KOPT-K1 (cell line): Measurements from ENCODE around the gene UACA.
A peak's percentile ranks its signal among the peaks of the same experiment; 100 is the strongest.
"Not testable (repeated sequence)": the region's sequence is repeated elsewhere in the genome, so short reads cannot be mapped to it uniquely, and the experiment has no call there.

ENCODE experiments used
- H3K27ac ChIP-seq: fragments of 200-600 bp; sonication (generic); 2 replicates; pipeline ENCODE4 v1.5.1; 2016; ENCODE audit warnings: antibody characterized with exemption, mild to moderate bottlenecking, low read depth, low read length; ENCODE audit not compliant: poor library complexity, severe bottlenecking
- H3K36me3 ChIP-seq: fragments of 200-600 bp; sonication (generic); 2 replicates; pipeline ENCODE4 v1.5.1; 2017; ENCODE audit warnings: antibody characterized with exemption, mild to moderate bottlenecking, low read length, moderate library complexity; ENCODE audit not compliant: insufficient read depth
- H3K9me3 ChIP-seq: fragments of 200-600 bp; sonication (generic); 2 replicates; pipeline ENCODE4 v1.5.1; 2017; ENCODE audit warnings: antibody characterized with exemption, low read length, mild to moderate bottlenecking; ENCODE audit not compliant: insufficient read depth, poor library complexity, severe bottlenecking

UACA gene

GRCh38 chr15:70680817-70681216, 82.5 kb downstream of the UACA start:
- Histone ChIP-seq H3K27ac (no peak overlapping the region), H3K36me3 (no peaks in the 10 kb centered on the region), H3K9me3 (no peaks in the 10 kb centered on the region)

GRCh38 chr15:70679919-70680231, 83.5 kb downstream of the UACA start:
- Histone ChIP-seq H3K27ac (no peak overlapping the region), H3K36me3 (no peaks in the 10 kb centered on the region), H3K9me3 (no peaks in the 10 kb centered on the region)

- Histone ChIP-seq H3K27ac (peak overlapping the region; percentile 22), H3K9me3 (no peaks in the 10 kb centered on the region), H3K36me3 (no peaks in the 10 kb centered on the region)
Observed at GRCh38 chr15:70672081-70672480, 91.3 kb downstream of the UACA start.

- Histone ChIP-seq H3K9me3 (no peaks in the 10 kb centered on the region), H3K36me3 (no peaks in the 10 kb centered on the region), H3K27ac (no peak overlapping the region)
Observed at GRCh38 chr15:70670680-70671079, 92.7 kb downstream of the UACA start.

GRCh38 chr15:70669966-70670658, 93.2 kb downstream of the UACA start:
- H3K36me3 ChIP-seq, result no peaks in the 10 kb centered on the region

GRCh38 chr15:70669006-70669602, 94.3 kb downstream of the UACA start:
- Histone ChIP-seq H3K36me3 (no peaks in the 10 kb centered on the region), H3K27ac (no peak overlapping the region), H3K9me3 (no peaks in the 10 kb centered on the region)

More at GRCh38 chr15:70669966-70670658, 93.2 kb downstream of the UACA start:
- Histone ChIP-seq H3K27ac (peak overlapping the region; percentile 30), H3K9me3 (no peaks in the 10 kb centered on the region)

- Histone ChIP-seq H3K27ac (no peak overlapping the region), H3K9me3 (no peaks in the 10 kb centered on the region), H3K36me3 (no peaks in the 10 kb centered on the region)
Observed at GRCh38 chr15:70665599-70665998, 97.8 kb downstream of the UACA start.

- Histone ChIP-seq H3K27ac (no peak overlapping the region), H3K36me3 (no peaks in the 10 kb centered on the region), H3K9me3 (no peaks in the 10 kb centered on the region)
Observed at GRCh38 chr15:70664494-70664893, 98.9 kb downstream of the UACA start.

- not testable (repeated sequence) for H3K27ac ChIP-seq, H3K36me3 ChIP-seq, H3K9me3 ChIP-seq
Observed at GRCh38 chr15:70663069-70663468, 100.3 kb downstream of the UACA start.

- H3K36me3 ChIP-seq, result no peaks in the 10 kb centered on the region
- no peak overlapping the region for H3K27ac ChIP-seq
- no peaks in the 10 kb centered on the region for H3K9me3 ChIP-seq
Observed at GRCh38 chr15:70659662-70660061, 103.7 kb downstream of the UACA start.

- no peak overlapping the region for H3K27ac ChIP-seq
- no peaks in the 10 kb centered on the region for H3K9me3 ChIP-seq
- no peaks in the 10 kb centered on the region for H3K36me3 ChIP-seq
Observed at GRCh38 chr15:70658641-70659040, 104.7 kb downstream of the UACA start.

- no peaks in the 10 kb centered on the region for H3K36me3 ChIP-seq
- no peak overlapping the region for H3K27ac ChIP-seq
- H3K9me3 ChIP-seq, result no peaks in the 10 kb centered on the region
Observed at GRCh38 chr15:70653426-70653825, 109.9 kb downstream of the UACA start.

- Histone ChIP-seq H3K36me3 (no peaks in the 10 kb centered on the region), H3K27ac (no peak overlapping the region)
Observed at GRCh38 chr15:70652341-70652740, 111.0 kb downstream of the UACA start.

GRCh38 chr15:70651303-70651845, 112.0 kb downstream of the UACA start:
- H3K36me3 ChIP-seq, result no peaks in the 10 kb centered on the region
- H3K27ac ChIP-seq, result no peak overlapping the region
- H3K9me3 ChIP-seq, result no peaks in the 10 kb centered on the region

More at GRCh38 chr15:70652341-70652740, 111.0 kb downstream of the UACA start:
- H3K9me3 ChIP-seq, result no peaks in the 10 kb centered on the region

- no peak overlapping the region for H3K27ac ChIP-seq
- no peaks in the 10 kb centered on the region for H3K36me3 ChIP-seq
- no peaks in the 10 kb centered on the region for H3K9me3 ChIP-seq
Observed at GRCh38 chr15:70650567-70651302, 112.6 kb downstream of the UACA start.
